ENCODE data around the gene FREM2. TPM values are rescaled to one million over a fixed set of nuclear protein-coding genes. Genes with fewer than 3 reads are reported as not detected.
A peak's percentile ranks its signal among the peaks of the same experiment; 100 is the strongest.

FREM2 gene
- total RNA-seq, 1 experiment from 2014 or later = 4.7 TPM

GRCh38 chr13:38898481-38898880, 211.6 kb downstream of the FREM2 start:
- no peaks in the 10 kb centered on the region for H3K36me3 ChIP-seq
- no peak overlapping the region for H3K4me3 ChIP-seq
- no peaks in the 10 kb centered on the region for H3K27me3 ChIP-seq

GRCh38 chr13:38899571-38899970, 212.7 kb downstream of the FREM2 start:
- peak in 1 of 2 experiments; percentile 13 for DNase-seq
- H3K4me1 ChIP-seq = peaks cover 3% of the 10 kb centered on the region; the same call in 1 of the 2 replicates
- H3K4me3 ChIP-seq = no peak overlapping the region
- no peaks in the 10 kb centered on the region for H3K27me3 ChIP-seq
- no peaks in the 10 kb centered on the region for H3K36me3 ChIP-seq
- H3K27ac ChIP-seq = no peak overlapping the region
- H3K9me3 ChIP-seq (replicated peaks) = no peaks in the 10 kb centered on the region

More at GRCh38 chr13:38898481-38898880, 211.6 kb downstream of the FREM2 start:
- Histone ChIP-seq H3K27ac (no peak overlapping the region), H3K9me3 (replicated peaks) (no peaks in the 10 kb centered on the region), H3K4me1 (peaks cover 3% of the 10 kb centered on the region; the same call in 1 of the 2 replicates)
- peak in 1 of 2 experiments; percentile 18 for DNase-seq

GRCh38 chr13:38900188-38900587, 213.3 kb downstream of the FREM2 start:
- Histone ChIP-seq H3K9me3 (replicated peaks) (no peaks in the 10 kb centered on the region), H3K27me3 (no peaks in the 10 kb centered on the region), H3K27ac (no peak overlapping the region), H3K4me1 (peaks cover 3% of the 10 kb centered on the region; the same call in 1 of the 2 replicates), H3K4me3 (no peak overlapping the region), H3K36me3 (no peaks in the 10 kb centered on the region)
- DNase-seq = peak in 1 of 2 experiments; percentile 27

GRCh38 chr13:38902551-38902950, 215.7 kb downstream of the FREM2 start:
- Histone ChIP-seq H3K9me3 (replicated peaks) (no peaks in the 10 kb centered on the region), H3K27ac (no peak overlapping the region), H3K4me3 (no peak overlapping the region), H3K36me3 (no peaks in the 10 kb centered on the region), H3K4me1 (peaks cover 3% of the 10 kb centered on the region; the same call in 1 of the 2 replicates), H3K27me3 (no peaks in the 10 kb centered on the region)
- peak in 1 of 2 experiments; percentile 56 for DNase-seq

GRCh38 chr13:38905081-38905480, 218.2 kb downstream of the FREM2 start:
- H3K36me3 ChIP-seq = no peaks in the 10 kb centered on the region
- no peaks in the 10 kb centered on the region for H3K9me3 ChIP-seq (replicated peaks)
- H3K27ac ChIP-seq = no peak overlapping the region
- no peak for DNase-seq
- no peak overlapping the region for H3K4me3 ChIP-seq
- 0 out of 2 replicates have a peak, but pooled peaks cover 3% of the 10 kb centered on the region for H3K4me1 ChIP-seq
- H3K27me3 ChIP-seq = no peaks in the 10 kb centered on the region

- Histone ChIP-seq H3K27me3 (no peaks in the 10 kb centered on the region), H3K9me3 (replicated peaks) (no peaks in the 10 kb centered on the region), H3K27ac (no peak overlapping the region), H3K4me1 (0 out of 2 replicates have a peak, but pooled peaks cover 3% of the 10 kb centered on the region), H3K4me3 (no peak overlapping the region), H3K36me3 (no peaks in the 10 kb centered on the region)
- no peak for DNase-seq
Measured at GRCh38 chr13:38905861-38906260, 219.0 kb downstream of the FREM2 start.

GRCh38 chr13:38908574-38908973, 221.7 kb downstream of the FREM2 start:
- Histone ChIP-seq H3K36me3 (no peaks in the 10 kb centered on the region), H3K27ac (no peak overlapping the region), H3K4me3 (no peak overlapping the region), H3K9me3 (replicated peaks) (no peaks in the 10 kb centered on the region), H3K27me3 (no peaks in the 10 kb centered on the region), H3K4me1 (no peaks in the 10 kb centered on the region)
- no peak for DNase-seq

- H3K4me1 ChIP-seq = no peaks in the 10 kb centered on the region
- no peaks in the 10 kb centered on the region for H3K36me3 ChIP-seq
- no peak overlapping the region for H3K27ac ChIP-seq
- H3K27me3 ChIP-seq = no peaks in the 10 kb centered on the region
- DNase-seq = no peak
- no peaks in the 10 kb centered on the region for H3K9me3 ChIP-seq (replicated peaks)
- no peak overlapping the region for H3K4me3 ChIP-seq
Measured at GRCh38 chr13:38914070-38914469, 227.2 kb downstream of the FREM2 start.

- Histone ChIP-seq H3K27me3 (no peaks in the 10 kb centered on the region), H3K4me3 (no peak overlapping the region), H3K36me3 (no peaks in the 10 kb centered on the region), H3K9me3 (replicated peaks) (no peaks in the 10 kb centered on the region), H3K4me1 (no peaks in the 10 kb centered on the region), H3K27ac (no peak overlapping the region)
- no peak for DNase-seq
Measured at GRCh38 chr13:38921081-38921480, 234.2 kb downstream of the FREM2 start.

GRCh38 chr13:38922170-38922569, 235.3 kb downstream of the FREM2 start:
- no peaks in the 10 kb centered on the region for H3K27me3 ChIP-seq
- no peak for DNase-seq
- H3K27ac ChIP-seq = no peak overlapping the region
- H3K4me3 ChIP-seq = no peak overlapping the region
- no peaks in the 10 kb centered on the region for H3K36me3 ChIP-seq
- no peaks in the 10 kb centered on the region for H3K9me3 ChIP-seq (replicated peaks)
- no peaks in the 10 kb centered on the region for H3K4me1 ChIP-seq

GRCh38 chr13:38933786-38934185, 246.9 kb downstream of the FREM2 start:
- H3K9me3 ChIP-seq (replicated peaks) = no peaks in the 10 kb centered on the region
- DNase-seq = no peak
- H3K27ac ChIP-seq = no peak overlapping the region
- no peaks in the 10 kb centered on the region for H3K4me1 ChIP-seq
- no peaks in the 10 kb centered on the region; the same call in 1 of the 2 replicates for H3K36me3 ChIP-seq
- no peaks in the 10 kb centered on the region for H3K27me3 ChIP-seq
- H3K4me3 ChIP-seq = no peak overlapping the region
